Heart left ventricle (tissue), 13 donors: Measurements from ENCODE around the gene EIF4H.

Source experiments
- CTCF ChIP-seq, 12 donors: fragments of 200-600 bp; sonication (generic) in 4 of 12; IDR thresholded peaks; one replicate each; pipeline versions ENCODE4 v1.5.0 to v1.8.0; 2018 to 2022; ENCODE audit warnings: antibody characterized with exemption in 12 of 12, mild to moderate bottlenecking in 5 of 12
- POLR2A ChIP-seq, 2 donors: fragments of 450-650 bp; IDR thresholded peaks; one replicate each; pipeline ENCODE4 v1.6.1; 2017; ENCODE audit warnings: antibody characterized with exemption in 2 of 2, mild to moderate bottlenecking in 2 of 2, moderate library complexity in 2 of 2
- donor health status: ischemic (EF 13 %, LVEDD 7.1; RV severe dilation, severe dysfunction).
- donor health status: DM: no; HTN: yes; CAD: no.
- donor health status: DM: no; HTN: no; CAD: no.
- donor health status: ischemic (EF 25% LVEDD 6.9; RV normal size, moderate dysfunction).
- donor health status: ischemic (EF 25% LVEDD 5.7; RV mildly dilated, moderate dysfunction).
- donor health status: ischemic (EF 35%, LVEDD 5.7; RV mildly dilated, moderate dysfunction).
- donor health status: nonischemic (EF 11% LVEDD 7.7; RV severe dilation, severe dysfunction).
- donor health status: DM: yes; HTN: yes; CAD: no.
- donor health status: PGD.
- donor health status: ischemic (EF 29% LVEDD 5.4; RV normal size, mild dysfunction).
- donor health status: nonischemic (EF 23%, LVEDD 6.1; RV moderate dilation, normal function).

DNA sequence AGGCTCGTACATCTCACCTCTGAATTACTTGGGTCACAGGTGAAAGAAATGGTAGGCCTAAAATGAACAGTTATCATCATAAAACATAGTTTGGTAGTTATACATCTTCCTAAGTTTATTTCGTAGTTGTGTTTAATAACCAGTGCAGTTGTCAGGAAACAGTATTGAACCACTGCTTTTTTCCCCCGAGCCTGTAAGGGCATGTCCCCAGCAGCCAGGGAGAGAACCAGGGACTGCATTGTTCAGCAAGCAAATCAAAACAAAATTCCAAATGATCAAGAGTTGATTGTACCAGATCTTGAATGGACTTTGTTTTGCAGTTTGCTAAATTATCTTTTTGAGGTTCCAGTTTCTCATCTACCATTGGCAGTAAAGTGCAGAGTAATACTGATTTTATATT, 2.4 kb downstream of the EIF4H start:
- TF ChIP-seq CTCF (IDR thresholded peaks at IDR 0.05), result no peak
- TF ChIP-seq POLR2A (IDR thresholded peaks at IDR 0.05), result no peak
